LNCaP clone FGC (cell line): ENCODE data around the gene WBP11.

Source experiments
- DNase-seq: peaks from one replicate; pipeline ENCODE4 v3.0.0-alpha.2; 2011; ENCODE audit warnings: low read depth
- H3K4me3 ChIP-seq: 2 replicates; pipeline ENCODE4 v1.5.1; 2011; ENCODE audit warnings: mild to moderate bottlenecking, low read depth, low read length, control low read depth
- TF ChIP-seq, protein P1 (sequence below): IDR thresholded peaks from 2 replicates; pipeline ENCODE4 v1.5.1; 2012; ENCODE audit warnings: mild to moderate bottlenecking; ENCODE audit not compliant: control insufficient read depth, insufficient read depth; ENCODE audit errors: extremely low read depth

Gene WBP11

GRCh38 chr12:14825256-14825655, 22.0 kb upstream of the WBP11 start:
- no peak for DNase-seq
- H3K4me3 ChIP-seq, result no peak overlapping the region
- TF ChIP-seq, protein P1, sequence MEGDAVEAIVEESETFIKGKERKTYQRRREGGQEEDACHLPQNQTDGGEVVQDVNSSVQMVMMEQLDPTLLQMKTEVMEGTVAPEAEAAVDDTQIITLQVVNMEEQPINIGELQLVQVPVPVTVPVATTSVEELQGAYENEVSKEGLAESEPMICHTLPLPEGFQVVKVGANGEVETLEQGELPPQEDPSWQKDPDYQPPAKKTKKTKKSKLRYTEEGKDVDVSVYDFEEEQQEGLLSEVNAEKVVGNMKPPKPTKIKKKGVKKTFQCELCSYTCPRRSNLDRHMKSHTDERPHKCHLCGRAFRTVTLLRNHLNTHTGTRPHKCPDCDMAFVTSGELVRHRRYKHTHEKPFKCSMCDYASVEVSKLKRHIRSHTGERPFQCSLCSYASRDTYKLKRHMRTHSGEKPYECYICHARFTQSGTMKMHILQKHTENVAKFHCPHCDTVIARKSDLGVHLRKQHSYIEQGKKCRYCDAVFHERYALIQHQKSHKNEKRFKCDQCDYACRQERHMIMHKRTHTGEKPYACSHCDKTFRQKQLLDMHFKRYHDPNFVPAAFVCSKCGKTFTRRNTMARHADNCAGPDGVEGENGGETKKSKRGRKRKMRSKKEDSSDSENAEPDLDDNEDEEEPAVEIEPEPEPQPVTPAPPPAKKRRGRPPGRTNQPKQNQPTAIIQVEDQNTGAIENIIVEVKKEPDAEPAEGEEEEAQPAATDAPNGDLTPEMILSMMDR, result no peak

GRCh38 chr12:14824012-14824634, 20.8 kb upstream of the WBP11 start:
- DNase-seq, result no peak
- TF ChIP-seq, protein P1, result no peak
- no peak overlapping the region for H3K4me3 ChIP-seq

DNA sequence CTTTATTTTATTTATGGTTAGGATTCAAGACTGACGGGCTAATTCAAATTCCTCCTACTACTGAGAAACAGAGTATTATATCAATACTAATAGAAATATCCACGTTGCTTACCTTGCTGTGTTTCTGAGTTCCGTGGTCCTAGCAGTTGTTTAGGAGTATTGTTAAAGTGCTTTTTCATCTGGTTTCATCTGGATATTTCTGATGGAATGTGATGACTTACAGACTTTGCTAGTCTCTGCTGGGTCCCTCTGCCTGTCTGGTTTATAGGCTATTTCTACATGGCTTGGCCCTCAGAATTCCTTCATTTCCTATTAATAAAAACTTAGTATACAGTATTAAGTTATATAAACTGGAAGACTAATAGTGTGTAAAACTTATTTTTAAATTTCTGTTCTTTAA, 10.7 kb upstream of the WBP11 start, which contains the start of gene SMCO3:
Gene SMCO3, minus strand, starts transcription at position 169 of the 400 bp plus-strand sequence. CDS start 7,502 bp downstream, outside the sequence.
- no peak for DNase-seq
- TF ChIP-seq, protein P1, result no peak
- no peak within 1 kb of the TSS for H3K4me3 ChIP-seq

- TF ChIP-seq, protein P1, result no peak
- no peak overlapping the region for H3K4me3 ChIP-seq
- no peak for DNase-seq
Measured at GRCh38 chr12:14811486-14811885, 8.2 kb upstream of the WBP11 start.

DNA sequence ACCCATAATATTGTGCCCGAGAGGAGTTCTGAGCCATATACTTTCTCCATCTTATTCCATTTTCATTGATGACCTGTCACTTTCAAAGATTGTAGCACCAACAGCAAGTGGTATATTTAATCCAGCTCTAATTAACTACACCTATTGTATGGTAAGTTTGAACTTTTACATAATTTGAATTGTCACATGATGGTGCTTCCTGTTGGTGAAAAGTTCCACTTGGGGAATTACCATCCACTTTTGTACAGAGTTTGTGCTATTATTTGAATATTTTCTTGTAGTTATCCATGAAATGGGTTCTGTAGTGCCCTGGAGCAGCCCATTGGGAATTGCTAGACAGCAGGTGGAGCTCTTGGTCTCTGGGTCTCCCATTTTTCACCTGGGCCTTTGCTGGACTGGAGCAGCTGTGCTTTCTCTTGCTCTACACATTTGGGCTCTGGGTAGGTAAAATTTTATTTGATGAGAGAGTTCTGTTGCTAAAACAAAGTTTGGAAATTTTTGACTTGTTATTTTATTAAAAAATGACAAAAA, 7.7 kb upstream of the WBP11 start:
- TF ChIP-seq, protein P1, result peak; percentile 71
- H3K4me3 ChIP-seq, result no peak overlapping the region
- peak; percentile 8 for DNase-seq

GRCh38 chr12:14810167-14810952, 7.1 kb upstream of the WBP11 start:
- H3K4me3 ChIP-seq, result no peak overlapping the region
- no peak for DNase-seq
- TF ChIP-seq, protein P1, result no peak
